H1 (cell line): ENCODE data around the gene ATP1A1. TPM values are rescaled to one million over a fixed set of nuclear protein-coding genes. Genes with fewer than 3 reads are reported as not detected.

Source experiments
- CTCF ChIA-PET: fragments of 300-600 bp; sonication (Branson Sonifier 250); formaldehyde crosslinking; loops from one replicate; lab custom pipeline; 2021; ENCODE audit not compliant: partially characterized antibody; lab: Charles Lee
- POLR2A ChIA-PET: fragments of 300-600 bp; sonication (Branson Sonifier 250); formaldehyde crosslinking; loops from one replicate; lab custom pipeline; 2021; ENCODE audit warnings: inconsistent platforms; ENCODE audit not compliant: partially characterized antibody; lab: Charles Lee
- DNase-seq, 2 experiments: peaks; one replicate each; pipeline versions ENCODE4 v3.0.0 to v3.0.0-alpha.2; 2010 to 2022; ENCODE audit warnings: low spot score in 2 of 2, low read depth in 1 of 2, mixed read lengths in 1 of 2
- FAIRE-seq: peaks from 2 replicates; lab custom pipeline; 2011; peaks lifted over from hg19 to GRCh38; lab: Jason Lieb, UNC
- H2AFZ ChIP-seq: 2 replicates; pipeline ENCODE4 v1.8.1; 2012; ENCODE audit warnings: low read length, inconsistent platforms
- H2AK5ac ChIP-seq: 2 replicates; pipeline ENCODE4 v1.6.1; 2013; ENCODE audit warnings: low read depth, low read length
- H2BK120ac ChIP-seq: replicated peaks from 2 replicates; pipeline ENCODE3; 2013; ENCODE audit warnings: low read depth, low read length, inconsistent platforms
- H2BK12ac ChIP-seq: 2 replicates; pipeline ENCODE4 v1.6.1; 2013; ENCODE audit warnings: low read depth, low read length
- H2BK15ac ChIP-seq: 2 replicates; pipeline ENCODE4 v1.6.1; 2013; ENCODE audit warnings: low read length
- H2BK20ac ChIP-seq: 2 replicates; pipeline ENCODE4 v1.6.1; 2013; ENCODE audit warnings: low read length
- H2BK5ac ChIP-seq: 2 replicates; pipeline ENCODE4 v1.6.1; 2013; ENCODE audit warnings: low read depth, low read length
- H3K14ac ChIP-seq: 2 replicates; pipeline ENCODE4 v1.6.1; 2013; ENCODE audit warnings: inconsistent platforms; ENCODE audit not compliant: insufficient read length
- H3K18ac ChIP-seq: 2 replicates; pipeline ENCODE4 v1.6.1; 2013; ENCODE audit warnings: low read length; ENCODE audit errors: extremely low read depth
- H3K23ac ChIP-seq: 2 replicates; pipeline ENCODE4 v1.6.1; 2013; ENCODE audit warnings: inconsistent platforms; ENCODE audit not compliant: insufficient read length
- H3K23me2 ChIP-seq: 2 replicates; pipeline ENCODE4 v1.6.1; 2013; ENCODE audit warnings: low read depth, low read length
- H3K27ac ChIP-seq: 2 replicates; pipeline ENCODE4 v1.6.1; 2011; ENCODE audit warnings: low read depth, low read length, inconsistent platforms
- H3K27me3 ChIP-seq, 4 experiments: replicated peaks in 1 of 4; 1 replicate in 1 of 4; 2 replicates in 3 of 4; pipeline versions ENCODE4 v1.6.1 to v1.8.1; 2011 to 2013; ENCODE audit warnings: low read length in 3 of 4, mild to moderate bottlenecking in 3 of 4, inconsistent platforms in 2 of 4, mixed read lengths in 2 of 4, moderate library complexity in 1 of 4; ENCODE audit not compliant: control insufficient read depth in 3 of 4, insufficient read depth in 3 of 4; ENCODE audit errors: extremely low read depth in 1 of 4
- H3K36me3 ChIP-seq, 4 experiments: 2 replicates each; pipeline versions ENCODE4 v1.6.1 to v1.8.1; 2011 to 2013; ENCODE audit warnings: mild to moderate bottlenecking in 4 of 4, low read length in 3 of 4, moderate library complexity in 2 of 4, control low read depth in 1 of 4, inconsistent platforms in 1 of 4; ENCODE audit not compliant: insufficient read depth in 4 of 4, control insufficient read depth in 2 of 4
- H3K4ac ChIP-seq: replicated peaks from 2 replicates; pipeline ENCODE3; 2013; ENCODE audit warnings: low read length, low read depth, mixed read lengths, inconsistent platforms; ENCODE audit not compliant: insufficient read length
- H3K4me1 ChIP-seq, 4 experiments: replicated peaks in 1 of 4; 1 replicate in 1 of 4; 2 replicates in 3 of 4; pipeline versions ENCODE4 v1.6.1 to v1.8.1; 2011 to 2013; ENCODE audit warnings: low read length in 3 of 4, inconsistent platforms in 2 of 4, mixed read lengths in 1 of 4; ENCODE audit not compliant: insufficient read depth in 4 of 4, control insufficient read depth in 3 of 4
- H3K4me2 ChIP-seq, 2 experiments: 2 replicates each; pipeline versions ENCODE4 v1.6.1 to v1.8.1; 2011 to 2013; ENCODE audit warnings: low read depth in 2 of 2, low read length in 2 of 2, control low read depth in 1 of 2, inconsistent platforms in 1 of 2, mild to moderate bottlenecking in 1 of 2; ENCODE audit not compliant: insufficient read depth in 1 of 2
- H3K4me3 ChIP-seq, 4 experiments: fragments of 200-600, 300-600 bp in 1 of 4; sonication (generic), shearing (Covaris generic), sonication (Bioruptor Twin) in 1 of 4; 2 replicates each; pipeline versions ENCODE4 v1.5.1 to v1.8.1; 2011 to 2016; ENCODE audit warnings: low read length in 4 of 4, low read depth in 3 of 4, control low read depth in 2 of 4, inconsistent platforms in 2 of 4, mild to moderate bottlenecking in 2 of 4, mixed read lengths in 1 of 4, moderate library complexity in 1 of 4; ENCODE audit not compliant: insufficient read depth in 2 of 4; ENCODE audit errors: extremely low read depth in 1 of 4
- H3K56ac ChIP-seq: replicated peaks from 2 replicates; pipeline ENCODE3; 2013; ENCODE audit warnings: low read depth, mild to moderate bottlenecking, mixed read lengths, low read length, inconsistent platforms; ENCODE audit not compliant: insufficient read length
- H3K79me1 ChIP-seq: 2 replicates; pipeline ENCODE4 v1.6.1; 2013; ENCODE audit warnings: low read depth, low read length, control low read depth
- H3K79me2 ChIP-seq, 2 experiments: 2 replicates each; pipeline versions ENCODE4 v1.6.1 to v1.8.1; 2012 to 2013; ENCODE audit warnings: low read length in 2 of 2, mild to moderate bottlenecking in 2 of 2, inconsistent platforms in 1 of 2; ENCODE audit not compliant: insufficient read depth in 2 of 2, control insufficient read depth in 1 of 2
- H3K9ac ChIP-seq, 4 experiments: replicated peaks in 1 of 4; 1 replicate in 1 of 4; 2 replicates in 3 of 4; pipeline versions ENCODE4 v1.6.1 to v1.8.1; 2011 to 2013; ENCODE audit warnings: low read depth in 3 of 4, low read length in 3 of 4, control low read depth in 2 of 4, mild to moderate bottlenecking in 2 of 4, moderate library complexity in 2 of 4, inconsistent platforms in 1 of 4; ENCODE audit errors: extremely low read depth in 1 of 4
- H3K9me3 ChIP-seq, 2 experiments: 2 replicates each; pipeline versions ENCODE4 v1.6.1 to v1.8.1; 2012 to 2013; ENCODE audit warnings: mild to moderate bottlenecking in 2 of 2, moderate library complexity in 2 of 2, control low read depth in 1 of 2, inconsistent platforms in 1 of 2, low read depth in 1 of 2, low read length in 1 of 2, mixed read lengths in 1 of 2; ENCODE audit not compliant: insufficient read depth in 2 of 2
- H4K20me1 ChIP-seq, 2 experiments: replicated peaks in 1 of 2; 2 replicates each; pipeline versions ENCODE3 to v1.8.1; 2011 to 2013; ENCODE audit warnings: inconsistent platforms in 2 of 2, low read length in 2 of 2, mild to moderate bottlenecking in 1 of 2; ENCODE audit not compliant: insufficient read depth in 2 of 2, control insufficient read depth in 1 of 2
- H4K5ac ChIP-seq: 2 replicates; pipeline ENCODE4 v1.6.1; 2013; ENCODE audit warnings: low read length, low read depth, mixed read lengths, inconsistent platforms; ENCODE audit not compliant: insufficient read length
- H4K8ac ChIP-seq: 2 replicates; pipeline ENCODE4 v1.8.0; 2013; ENCODE audit warnings: mild to moderate bottlenecking, moderate library complexity, low read length, inconsistent platforms; ENCODE audit not compliant: insufficient read depth; ENCODE audit errors: extremely low read depth
- H4K91ac ChIP-seq: replicated peaks from 2 replicates; pipeline ENCODE3; 2013; ENCODE audit warnings: low read length, mixed read lengths, inconsistent platforms; ENCODE audit not compliant: insufficient read length
- CREB1 ChIP-seq: IDR thresholded peaks from 2 replicates; pipeline ENCODE4 v1.6.1; 2012; ENCODE audit warnings: inconsistent platforms
- E2F6 ChIP-seq: IDR thresholded peaks from 2 replicates; pipeline ENCODE4 v1.6.1; 2012; ENCODE audit warnings: inconsistent platforms
- HDAC6 ChIP-seq: IDR thresholded peaks from one replicate; pipeline ENCODE4 v1.7.1; 2012; ENCODE audit warnings: low read depth, mild to moderate bottlenecking, inconsistent platforms, low read length, moderate library complexity
- KDM4A ChIP-seq: IDR thresholded peaks from one replicate; pipeline ENCODE4 v1.7.1; 2012; ENCODE audit warnings: low read depth, mild to moderate bottlenecking, moderate library complexity, low read length, inconsistent platforms; ENCODE audit not compliant: severe bottlenecking
- KDM5A ChIP-seq: fragments of 200-600 bp; IDR thresholded peaks from 2 replicates; pipeline ENCODE4 v1.7.1; 2012; ENCODE audit warnings: mild to moderate bottlenecking, low read length, inconsistent platforms, mixed read lengths
- MAFK ChIP-seq: IDR thresholded peaks from 2 replicates; pipeline ENCODE4 v1.6.1; 2012; ENCODE audit warnings: low read depth, mild to moderate bottlenecking, improper control_type of control experiment, low read length
- MAX ChIP-seq: IDR thresholded peaks from 2 replicates; pipeline ENCODE4 v1.6.1; 2012; ENCODE audit warnings: inconsistent platforms
- POU5F1 ChIP-seq: IDR thresholded peaks from 2 replicates; pipeline ENCODE4 v1.6.1; 2011; ENCODE audit warnings: low read depth, mild to moderate bottlenecking, low read length, moderate library complexity
- SAP30 ChIP-seq: fragments of 300-600 bp; sonication (generic); IDR thresholded peaks from 2 replicates; pipeline ENCODE4 v1.7.1; 2012; ENCODE audit warnings: low read length, moderate library complexity, mild to moderate bottlenecking, inconsistent platforms; ENCODE audit not compliant: insufficient read depth, insufficient replicate concordance
- SP1 ChIP-seq: IDR thresholded peaks from 2 replicates; pipeline ENCODE4 v1.6.1; 2011; ENCODE audit warnings: low read depth, low read length
- SP4 ChIP-seq: IDR thresholded peaks from 2 replicates; pipeline ENCODE4 v1.6.1; 2012; ENCODE audit warnings: low read length, inconsistent platforms
- SRF ChIP-seq: IDR thresholded peaks from 2 replicates; pipeline ENCODE4 v1.6.1; 2011; ENCODE audit warnings: mild to moderate bottlenecking, low read depth, low read length, moderate library complexity
- TBP ChIP-seq: IDR thresholded peaks from 2 replicates; pipeline ENCODE4 v1.6.1; 2011; ENCODE audit warnings: low read depth, low read length, improper control_type of control experiment
- TCF12 ChIP-seq: IDR thresholded peaks from 2 replicates; pipeline ENCODE4 v1.6.1; 2011; ENCODE audit warnings: low read depth, mild to moderate bottlenecking, low read length
- WGBS, 2 experiments: shearing (Covaris generic) in 1 of 2; methylation state at CpG; one replicate each; pipeline versions ENCODE4 v1.1.6 to v1.1.7; 2013 to 2015; ENCODE audit warnings: low lambda C conversion rate in 2 of 2, mixed read lengths in 2 of 2, inconsistent platforms in 1 of 2, low coverage in 1 of 2, missing lambda C conversion rate in 1 of 2; ENCODE audit not compliant: insufficient replicate concordance in 2 of 2, insufficient coverage in 1 of 2, insufficient read length in 1 of 2; ENCODE audit errors: extremely low coverage in 1 of 2, missing lambda C conversion rate in 1 of 2; 5-methylcytosine and 5-hydroxymethylcytosine counted together
- polyA plus RNA-seq, 7 experiments: library from polyadenylated mRNA; depleted of rRNA in 3 of 7; stranded (reverse) in 5 of 7; unstranded in 2 of 7; fragments of >200 nt in 5 of 7; fragments of 200-250 nt in 2 of 7; gene quantifications; 1 replicate in 5 of 7; 2 replicates in 1 of 7; 4 replicates in 1 of 7; pipeline versions ENCODE4 v1.2.1 to v1.2.3, GENCODE V29; 2011 to 2013; ENCODE audit warnings: missing spikeins in 2 of 7, mixed read lengths in 2 of 7
- total RNA-seq: library from RNA; stranded (reverse); fragmentation: NEBNext Ultra II Directional; extraction: Animal tissue kit (Norgen Biotek cat#: 25700); gene quantifications from 2 replicates; pipeline ENCODE4 v1.2.1, GENCODE V29; 2021

ATP1A1 gene
- total and polyA plus RNA-seq, 2 of the 8 experiments (the other 6 are each of a cell fraction or from before 2014, with no cell fraction given): 222 to 325 TPM

GRCh38 chr1:116424438-116424837 lies 51.4 kb downstream of the ATP1A1 start:
- Histone ChIP-seq H3K4ac (no peak overlapping the region), H3K4me3 (no peak overlapping the region), H3K9me3 (no peaks in the 10 kb centered on the region), H2BK15ac (no peak overlapping the region), H4K20me1 (no peaks in the 10 kb centered on the region), H3K18ac (no peak overlapping the region), H3K79me2 (no peaks in the 10 kb centered on the region), H4K8ac (no peak overlapping the region), H3K4me2 (no peak overlapping the region), H2BK120ac (no peak overlapping the region), H3K23me2 (0 out of 2 replicates have a peak, but pooled peaks cover 3% of the 10 kb centered on the region), H3K23ac (no peak overlapping the region), H4K91ac (no peak overlapping the region), H2BK20ac (no peak overlapping the region), H2AK5ac (no peak overlapping the region), H3K56ac (no peak overlapping the region), H2AFZ (no peak overlapping the region), H2BK12ac (no peak overlapping the region), H3K4me1 (no peaks in the 10 kb centered on the region), H2BK5ac (no peak overlapping the region), H3K9ac (no peak overlapping the region), H4K5ac (no peak overlapping the region), H3K14ac (no peak overlapping the region), H3K27ac (no peak overlapping the region), H3K36me3 (no peaks in the 10 kb centered on the region), H3K27me3 (no peaks in the 10 kb centered on the region; a peak in 1 of 7 replicates), H3K79me1 (no peaks in the 10 kb centered on the region)
- no peak for DNase-seq
- WGBS, 2 experiments: 91% methylated on average over 5 of the region's 5 CpGs; no CpG with 5 or more reads in 1 of the 2 experiments
- CTCF ChIA-PET: interaction anchor here (1.4 kb wide), 1 partner anchor 285 kb away, joined by 3 read pairs; no protein-coding TSS in a partner anchor
- FAIRE-seq: no peak
- POLR2A ChIA-PET: no interaction called here
- TF ChIP-seq TBP (no peak), HDAC6 (no peak), E2F6 (no peak), POU5F1 (no peak), SP4 (no peak), SAP30 (no peak), SP1 (no peak), TCF12 (no peak), CREB1 (no peak), SRF (no peak), KDM5A (no peak), MAX (no peak), KDM4A (no peak), MAFK (no peak)
